Measurements from ENCODE around the gene DNAH14. TPM values are rescaled to one million over a fixed set of nuclear protein-coding genes. Genes with fewer than 3 reads are reported as not detected.
A peak's percentile ranks its signal among the peaks of the same experiment; 100 is the strongest.

The DNAH14 gene
- total and polyA plus RNA-seq, 2 of the 8 experiments (the other 6 are each of a cell fraction or from before 2014, with no cell fraction given): 8.4 to 40.7 TPM

GRCh38 chr1:225343618-225344017 lies 414.1 kb downstream of the DNAH14 start:
- ChIA-PET CTCF (ENCODE audit: partially characterized antibody) (interaction anchor here (0.6 kb wide), 1 partner anchor 361 kb away, joined by 3 read pairs; no protein-coding TSS in a partner anchor), POLR2A (ENCODE audit: partially characterized antibody) (no interaction called here)

More at GRCh38 chr1:225343618-225344017, 414.1 kb downstream of the DNAH14 start:
- Histone ChIP-seq H3K56ac (replicated peaks; ENCODE audit: insufficient read length, low read depth, low read length) (no peak overlapping the region), H3K18ac (ENCODE audit: extremely low read depth, low read length) (no peak overlapping the region), H3K36me3 (ENCODE audit: control insufficient read depth in 2 of 4, insufficient read depth in 4 of 4, low read length in 3 of 4) (no peaks in the 10 kb centered on the region), H3K79me2 (ENCODE audit: control insufficient read depth in 1 of 2, insufficient read depth in 2 of 2, low read length in 2 of 2) (no peaks in the 10 kb centered on the region), H3K23ac (ENCODE audit: insufficient read length) (no peak overlapping the region), H4K8ac (ENCODE audit: extremely low read depth, insufficient read depth, low read length) (no peak overlapping the region), H2BK5ac (ENCODE audit: low read depth, low read length) (no peak overlapping the region), H4K91ac (replicated peaks; ENCODE audit: insufficient read length, low read length) (no peak overlapping the region), H3K4ac (replicated peaks; ENCODE audit: insufficient read length, low read depth, low read length) (no peak overlapping the region), H3K14ac (ENCODE audit: insufficient read length) (no peak overlapping the region), H4K5ac (ENCODE audit: insufficient read length, low read depth, low read length) (no peak overlapping the region), H2BK20ac (ENCODE audit: low read length) (no peak overlapping the region), H3K9me3 (ENCODE audit: insufficient read depth in 2 of 2, low read depth in 1 of 2, low read length in 1 of 2) (no peaks in the 10 kb centered on the region), H3K4me3 (ENCODE audit: extremely low read depth in 1 of 4, insufficient read depth in 2 of 4, low read depth in 3 of 4, low read length in 4 of 4) (no peak overlapping the region), H3K4me2 (ENCODE audit: insufficient read depth in 1 of 2, low read depth in 2 of 2, low read length in 2 of 2) (no peak overlapping the region), H2AFZ (ENCODE audit: low read length) (no peak overlapping the region), H3K27ac (ENCODE audit: low read depth, low read length) (no peak overlapping the region), H2BK12ac (ENCODE audit: low read depth, low read length) (no peak overlapping the region), H2BK15ac (ENCODE audit: low read length) (no peak overlapping the region), H3K9ac (replicated peaks in 1 of 4; ENCODE audit: extremely low read depth in 1 of 4, low read depth in 3 of 4, low read length in 3 of 4) (no peak overlapping the region), H3K4me1 (replicated peaks in 1 of 4; ENCODE audit: control insufficient read depth in 3 of 4, insufficient read depth in 4 of 4, low read length in 3 of 4) (no peaks in the 10 kb centered on the region), H3K79me1 (ENCODE audit: low read depth, low read length) (no peaks in the 10 kb centered on the region), H2AK5ac (ENCODE audit: low read depth, low read length) (no peak overlapping the region), H3K23me2 (ENCODE audit: low read depth, low read length) (no peaks in the 10 kb centered on the region), H4K20me1 (replicated peaks in 1 of 2; ENCODE audit: control insufficient read depth in 1 of 2, insufficient read depth in 2 of 2, low read length in 2 of 2) (no peaks in the 10 kb centered on the region), H3K27me3 (replicated peaks in 1 of 4; ENCODE audit: control insufficient read depth in 3 of 4, extremely low read depth in 1 of 4, insufficient read depth in 3 of 4, low read length in 3 of 4) (no peaks in the 10 kb centered on the region), H2BK120ac (replicated peaks; ENCODE audit: low read depth, low read length) (no peak overlapping the region)
- no peak for FAIRE-seq
- no peak for DNase-seq (ENCODE audit: low read depth in 1 of 2, low spot score in 2 of 2)
- TF ChIP-seq SP2 (IDR thresholded peaks at IDR 0.05; ENCODE audit: low read length): no peak
- peak in 1 of 2 experiments; percentile 7; a peak in 1 of 4 replicates for TF ChIP-seq RAD21 (IDR thresholded peaks at IDR 0.05 in 1 of 2, conservative IDR thresholded peaks at IDR 0.05 in 1 of 2; ENCODE audit: low read depth in 2 of 2, low read length in 2 of 2)
- no peak for TF ChIP-seq POU5F1 (IDR thresholded peaks at IDR 0.05; ENCODE audit: low read depth, low read length)

All from H1 (cell line).